HG03520 (cell line): ENCODE measurements around the gene CNBD2.
"Not testable (repeated sequence)": the region's sequence is repeated elsewhere in the genome, so short reads cannot be mapped to it uniquely, and the experiment has no call there.

Experiments used
- ATAC-seq: cut with Tn5 transposase; IDR thresholded peaks from one replicate; pipeline ENCODE4 v1.9.1; 2021; ENCODE audit warnings: mild to moderate bottlenecking, moderate library complexity; ENCODE audit not compliant: unreplicated experiment

The CNBD2 gene

GRCh38 chr20:35974256-35974655 lies 5.9 kb downstream of the CNBD2 start:
- ATAC-seq: no peak

GRCh38 chr20:35975576-35976373 lies 7.4 kb downstream of the CNBD2 start:
- no peak for ATAC-seq

- ATAC-seq: no peak
These were observed 9.7 kb downstream of the CNBD2 start for GRCh38 chr20:35978041-35978513.

- ATAC-seq: no peak
These were observed 11.2 kb downstream of the CNBD2 start for GRCh38 chr20:35979544-35979943.

- ATAC-seq: no peak
These were observed 13.6 kb downstream of the CNBD2 start for GRCh38 chr20:35981969-35982368.

- no peak for ATAC-seq
These were observed 16.0 kb downstream of the CNBD2 start for GRCh38 chr20:35984382-35984781.

- ATAC-seq: no peak
These were observed 17.4 kb downstream of the CNBD2 start for GRCh38 chr20:35985806-35986205.

GRCh38 chr20:35988910-35989463 lies 20.6 kb downstream of the CNBD2 start:
- no peak for ATAC-seq

GRCh38 chr20:35991142-35991771 lies 22.9 kb downstream of the CNBD2 start:
- ATAC-seq: no peak

- no peak for ATAC-seq
These were observed 24.4 kb downstream of the CNBD2 start for GRCh38 chr20:35992713-35993335.

GRCh38 chr20:35994994-35995453 lies 26.6 kb downstream of the CNBD2 start:
- no peak for ATAC-seq

GRCh38 chr20:35996492-35996891 lies 28.1 kb downstream of the CNBD2 start:
- not testable (repeated sequence) for ATAC-seq

GRCh38 chr20:36001331-36001730 lies 32.9 kb downstream of the CNBD2 start:
- not testable (repeated sequence) for ATAC-seq

- no peak for ATAC-seq
These were observed 34.5 kb downstream of the CNBD2 start for GRCh38 chr20:36002855-36003254.

GRCh38 chr20:36004045-36004444 lies 35.7 kb downstream of the CNBD2 start:
- no peak for ATAC-seq

GRCh38 chr20:36008461-36009035 lies 40.2 kb downstream of the CNBD2 start:
- no peak for ATAC-seq

- no peak for ATAC-seq
These were observed 41.7 kb downstream of the CNBD2 start for GRCh38 chr20:36010076-36010475.

- ATAC-seq: no peak
These were observed 42.4 kb downstream of the CNBD2 start for GRCh38 chr20:36010825-36011224.

GRCh38 chr20:36015806-36016403 lies 47.5 kb downstream of the CNBD2 start:
- no peak for ATAC-seq

- ATAC-seq: no peak
These were observed 48.9 kb downstream of the CNBD2 start for GRCh38 chr20:36017048-36017951.
